ENCODE results near the gene TMEM117.

The TMEM117 gene

GRCh38 chr12:43891856-43892574 is 56.1 kb downstream of the TMEM117 start:
- no peaks in the 10 kb centered on the region for H3K27me3 ChIP-seq (ENCODE audit: insufficient read depth, poor library complexity, severe bottlenecking)
- no peak overlapping the region for H3K4me3 ChIP-seq (ENCODE audit: severe bottlenecking)
- no peaks in the 10 kb centered on the region for H3K36me3 ChIP-seq (ENCODE audit: low read depth)
- no peak; the same call in 2 of the 3 replicates for ATAC-seq (ENCODE audit: low read depth)
- H3K4me1 ChIP-seq (ENCODE audit: insufficient read depth, poor library complexity, severe bottlenecking), result peaks cover 3% of the 10 kb centered on the region
- no peak overlapping the region for H3K27ac ChIP-seq (ENCODE audit: poor library complexity, severe bottlenecking)
- DNase-seq (ENCODE audit: low spot score), result no peak
- no peaks in the 10 kb centered on the region for H3K9me3 ChIP-seq (ENCODE audit: severe bottlenecking)
- TF ChIP-seq CTCF (IDR thresholded peaks at IDR 0.05; ENCODE audit: poor library complexity, severe bottlenecking), result no peak

GRCh38 chr12:43893670-43894069 is 57.8 kb downstream of the TMEM117 start:
- DNase-seq (ENCODE audit: low spot score) (no peak), ATAC-seq (ENCODE audit: low read depth) (no peak)
- Histone ChIP-seq H3K4me1 (ENCODE audit: insufficient read depth, poor library complexity, severe bottlenecking) (peaks cover 3% of the 10 kb centered on the region), H3K36me3 (ENCODE audit: low read depth) (no peaks in the 10 kb centered on the region), H3K4me3 (ENCODE audit: severe bottlenecking) (no peak overlapping the region), H3K9me3 (ENCODE audit: severe bottlenecking) (no peaks in the 10 kb centered on the region), H3K27ac (ENCODE audit: poor library complexity, severe bottlenecking) (no peak overlapping the region), H3K27me3 (ENCODE audit: insufficient read depth, poor library complexity, severe bottlenecking) (no peaks in the 10 kb centered on the region)
- no peak for TF ChIP-seq CTCF (IDR thresholded peaks at IDR 0.05; ENCODE audit: poor library complexity, severe bottlenecking)

GRCh38 chr12:43895580-43896206 is 59.8 kb downstream of the TMEM117 start:
- DNase-seq (ENCODE audit: low spot score) (no peak), ATAC-seq (ENCODE audit: low read depth) (no peak)
- H3K4me1 ChIP-seq (ENCODE audit: insufficient read depth, poor library complexity, severe bottlenecking), result peaks cover 3% of the 10 kb centered on the region
- H3K27ac ChIP-seq (ENCODE audit: poor library complexity, severe bottlenecking), result no peak overlapping the region
- no peaks in the 10 kb centered on the region for H3K9me3 ChIP-seq (ENCODE audit: severe bottlenecking)
- no peak for TF ChIP-seq CTCF (IDR thresholded peaks at IDR 0.05; ENCODE audit: poor library complexity, severe bottlenecking)
- no peaks in the 10 kb centered on the region for H3K36me3 ChIP-seq (ENCODE audit: low read depth)
- no peaks in the 10 kb centered on the region for H3K27me3 ChIP-seq (ENCODE audit: insufficient read depth, poor library complexity, severe bottlenecking)
- H3K4me3 ChIP-seq (ENCODE audit: severe bottlenecking), result no peak overlapping the region

- H3K4me3 ChIP-seq (ENCODE audit: severe bottlenecking), result no peak overlapping the region
- no peaks in the 10 kb centered on the region for H3K9me3 ChIP-seq (ENCODE audit: severe bottlenecking)
- no peak for TF ChIP-seq CTCF (IDR thresholded peaks at IDR 0.05; ENCODE audit: poor library complexity, severe bottlenecking)
- H3K4me1 ChIP-seq (ENCODE audit: insufficient read depth, poor library complexity, severe bottlenecking), result peaks cover 3% of the 10 kb centered on the region
- DNase-seq (ENCODE audit: low spot score) (no peak), ATAC-seq (ENCODE audit: low read depth) (no peak)
- H3K27me3 ChIP-seq (ENCODE audit: insufficient read depth, poor library complexity, severe bottlenecking), result no peaks in the 10 kb centered on the region
- no peak overlapping the region for H3K27ac ChIP-seq (ENCODE audit: poor library complexity, severe bottlenecking)
- no peaks in the 10 kb centered on the region for H3K36me3 ChIP-seq (ENCODE audit: low read depth)
Observed at GRCh38 chr12:43896496-43896895, 60.6 kb downstream of the TMEM117 start.

GRCh38 chr12:43898474-43898873 is 62.6 kb downstream of the TMEM117 start:
- H3K27me3 ChIP-seq (ENCODE audit: insufficient read depth, poor library complexity, severe bottlenecking), result no peaks in the 10 kb centered on the region
- no peaks in the 10 kb centered on the region for H3K9me3 ChIP-seq (ENCODE audit: severe bottlenecking)
- DNase-seq (ENCODE audit: low spot score) (no peak), ATAC-seq (ENCODE audit: low read depth) (no peak)
- H3K27ac ChIP-seq (ENCODE audit: poor library complexity, severe bottlenecking), result no peak overlapping the region
- no peak for TF ChIP-seq CTCF (IDR thresholded peaks at IDR 0.05; ENCODE audit: poor library complexity, severe bottlenecking)
- H3K36me3 ChIP-seq (ENCODE audit: low read depth), result no peaks in the 10 kb centered on the region
- no peaks in the 10 kb centered on the region for H3K4me1 ChIP-seq (ENCODE audit: insufficient read depth, poor library complexity, severe bottlenecking)
- H3K4me3 ChIP-seq (ENCODE audit: severe bottlenecking), result no peak overlapping the region
